Bronchial epithelial cell (primary cell): ENCODE data around the gene TNNI3K. TPM values are rescaled to one million over a fixed set of nuclear protein-coding genes. Genes with fewer than 3 reads are reported as not detected.

Experiments used
- DNase-seq: peaks from one replicate; pipeline ENCODE4 v3.0.0-alpha.2; 2010; ENCODE audit warnings: low read depth
- FAIRE-seq: peaks from 2 replicates; lab custom pipeline; 2011; peaks lifted over from hg19 to GRCh38; lab: Jason Lieb, UNC
- H3K27me3 ChIP-seq: 2 replicates; pipeline ENCODE4 v1.5.1; 2011; ENCODE audit warnings: low read length; ENCODE audit not compliant: control insufficient read depth, insufficient read depth
- H3K36me3 ChIP-seq: 2 replicates; pipeline ENCODE4 v1.5.1; 2011; ENCODE audit warnings: low read length; ENCODE audit not compliant: control insufficient read depth, insufficient read depth
- H3K4me3 ChIP-seq: 2 replicates; pipeline ENCODE4 v1.5.1; 2011; ENCODE audit warnings: mild to moderate bottlenecking, low read depth, low read length, control low read depth
- total RNA-seq: library from RNA; depleted of rRNA; stranded (reverse); fragments of >200 nt; gene quantifications from 2 replicates; pipeline ENCODE4 v1.2.1, GENCODE V29; 2014
- TF ChIP-seq, protein P1 (sequence below): IDR thresholded peaks from 2 replicates; pipeline ENCODE4 v1.5.1; 2011; ENCODE audit warnings: mild to moderate bottlenecking, moderate library complexity, low read length, control low read depth, inconsistent platforms; ENCODE audit not compliant: insufficient read depth, severe bottlenecking

TNNI3K gene
- total RNA-seq, 1 donor from 2014 or later = 1.3 TPM

- FAIRE-seq (no peak), DNase-seq (no peak)
- Histone ChIP-seq H3K36me3 (no peaks in the 10 kb centered on the region), H3K4me3 (no peak overlapping the region), H3K27me3 (no peaks in the 10 kb centered on the region)
- TF ChIP-seq, protein P1, sequence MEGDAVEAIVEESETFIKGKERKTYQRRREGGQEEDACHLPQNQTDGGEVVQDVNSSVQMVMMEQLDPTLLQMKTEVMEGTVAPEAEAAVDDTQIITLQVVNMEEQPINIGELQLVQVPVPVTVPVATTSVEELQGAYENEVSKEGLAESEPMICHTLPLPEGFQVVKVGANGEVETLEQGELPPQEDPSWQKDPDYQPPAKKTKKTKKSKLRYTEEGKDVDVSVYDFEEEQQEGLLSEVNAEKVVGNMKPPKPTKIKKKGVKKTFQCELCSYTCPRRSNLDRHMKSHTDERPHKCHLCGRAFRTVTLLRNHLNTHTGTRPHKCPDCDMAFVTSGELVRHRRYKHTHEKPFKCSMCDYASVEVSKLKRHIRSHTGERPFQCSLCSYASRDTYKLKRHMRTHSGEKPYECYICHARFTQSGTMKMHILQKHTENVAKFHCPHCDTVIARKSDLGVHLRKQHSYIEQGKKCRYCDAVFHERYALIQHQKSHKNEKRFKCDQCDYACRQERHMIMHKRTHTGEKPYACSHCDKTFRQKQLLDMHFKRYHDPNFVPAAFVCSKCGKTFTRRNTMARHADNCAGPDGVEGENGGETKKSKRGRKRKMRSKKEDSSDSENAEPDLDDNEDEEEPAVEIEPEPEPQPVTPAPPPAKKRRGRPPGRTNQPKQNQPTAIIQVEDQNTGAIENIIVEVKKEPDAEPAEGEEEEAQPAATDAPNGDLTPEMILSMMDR = no peak
These were observed 216.8 kb downstream of the TNNI3K start for GRCh38 chr1:74452035-74452434.

- Histone ChIP-seq H3K36me3 (no peaks in the 10 kb centered on the region), H3K27me3 (no peaks in the 10 kb centered on the region), H3K4me3 (no peak overlapping the region)
- FAIRE-seq = no peak
- DNase-seq = no peak
- TF ChIP-seq, protein P1 = no peak
These were observed 218.1 kb downstream of the TNNI3K start for GRCh38 chr1:74453277-74453676.

DNA sequence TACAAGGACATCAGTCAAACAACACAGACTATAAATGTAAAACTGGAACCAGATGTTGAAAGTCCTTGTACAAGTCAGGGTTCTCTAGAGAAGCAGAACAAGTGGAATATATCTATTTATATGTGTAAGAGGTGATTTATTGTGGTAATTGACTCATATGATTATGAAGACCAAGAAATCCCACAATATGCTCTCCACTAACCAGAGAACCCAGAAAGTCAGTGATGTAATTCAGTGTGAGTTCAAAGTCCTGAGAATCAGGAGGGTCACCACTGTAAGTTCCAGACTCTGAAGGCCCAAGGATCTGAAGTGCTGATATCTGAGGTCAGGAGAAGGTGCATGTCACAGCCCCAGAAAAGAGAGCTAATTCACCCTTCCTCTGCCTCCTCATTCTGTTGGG is 220.2 kb downstream of the TNNI3K start:
- Histone ChIP-seq H3K36me3 (no peaks in the 10 kb centered on the region), H3K4me3 (no peak overlapping the region), H3K27me3 (no peaks in the 10 kb centered on the region)
- FAIRE-seq (no peak), DNase-seq (no peak)
- TF ChIP-seq, protein P1 = no peak

- no peaks in the 10 kb centered on the region for H3K27me3 ChIP-seq
- FAIRE-seq (no peak), DNase-seq (no peak)
- TF ChIP-seq, protein P1 = no peak
- no peak overlapping the region for H3K4me3 ChIP-seq
- H3K36me3 ChIP-seq = no peaks in the 10 kb centered on the region
These were observed 222.1 kb downstream of the TNNI3K start for GRCh38 chr1:74457253-74457652.

- Histone ChIP-seq H3K27me3 (no peaks in the 10 kb centered on the region), H3K36me3 (no peaks in the 10 kb centered on the region), H3K4me3 (no peak overlapping the region)
- DNase-seq = peak; percentile 36
- FAIRE-seq = no peak
- TF ChIP-seq, protein P1 = no peak
These were observed 228.3 kb downstream of the TNNI3K start for GRCh38 chr1:74463333-74463988.

DNA sequence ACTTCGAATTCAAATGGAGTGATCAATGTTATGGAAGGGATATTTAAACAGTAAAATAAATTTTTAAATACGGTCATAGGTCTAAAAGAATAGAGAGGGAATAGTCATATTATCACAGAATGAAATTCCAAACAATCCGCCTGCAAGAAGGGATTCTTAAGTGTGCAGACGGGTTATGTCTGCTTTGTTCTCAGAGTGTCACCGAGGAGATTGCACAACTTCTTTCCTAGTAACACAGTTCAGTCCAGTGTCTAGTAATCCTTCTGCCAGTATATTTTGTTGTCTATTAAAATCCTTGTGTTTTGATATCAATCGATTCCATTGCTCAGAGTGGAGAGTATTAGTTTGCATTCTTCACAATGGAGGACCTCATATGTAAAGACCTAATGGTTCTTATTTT is 228.8 kb downstream of the TNNI3K start:
- FAIRE-seq (no peak), DNase-seq (no peak)
- TF ChIP-seq, protein P1 = no peak
- H3K36me3 ChIP-seq = no peaks in the 10 kb centered on the region
- no peak overlapping the region for H3K4me3 ChIP-seq
- H3K27me3 ChIP-seq = no peaks in the 10 kb centered on the region
